Stimulated activated CD8-positive, alpha-beta memory T cell treated with anti-CD3 and anti-CD28 coated beads, Interleukin-12 subunit alpha, Interleukin-12 subunit beta, amount 100 ng/mL, for 24 hours (primary cell): Measurements from ENCODE around the gene RPAP2.
"Not testable (repeated sequence)": the region's sequence is repeated elsewhere in the genome, so short reads cannot be mapped to it uniquely, and the experiment has no call there.

Experiments
- DNase-seq: peaks from one replicate; pipeline ENCODE4 v3.0.0-alpha.2; 2020; ENCODE audit errors: extremely low read depth

The RPAP2 gene

GRCh38 chr1:92323473-92324453, 24.9 kb downstream of the RPAP2 start:
- no peak for DNase-seq

DNA sequence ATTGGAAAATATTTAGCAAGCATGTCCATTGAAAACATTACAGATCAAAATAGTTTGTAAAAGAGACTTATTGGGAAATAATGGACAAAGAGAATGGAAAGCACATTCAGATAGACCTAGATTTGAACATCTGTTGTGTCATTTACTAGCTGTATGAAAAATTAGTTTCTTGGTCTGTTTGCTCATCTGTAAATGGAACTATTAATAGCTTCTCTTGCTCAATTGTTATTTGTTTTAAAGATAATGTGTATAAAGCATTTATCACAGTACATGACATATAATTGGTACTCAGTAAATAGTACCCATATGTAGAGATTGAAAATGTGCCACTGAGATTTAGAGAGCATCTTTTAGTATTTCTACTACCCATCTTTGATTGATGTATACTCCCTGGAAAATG, 25.9 kb downstream of the RPAP2 start:
- no peak for DNase-seq

GRCh38 chr1:92326681-92327080, 27.8 kb downstream of the RPAP2 start:
- no peak for DNase-seq

DNA sequence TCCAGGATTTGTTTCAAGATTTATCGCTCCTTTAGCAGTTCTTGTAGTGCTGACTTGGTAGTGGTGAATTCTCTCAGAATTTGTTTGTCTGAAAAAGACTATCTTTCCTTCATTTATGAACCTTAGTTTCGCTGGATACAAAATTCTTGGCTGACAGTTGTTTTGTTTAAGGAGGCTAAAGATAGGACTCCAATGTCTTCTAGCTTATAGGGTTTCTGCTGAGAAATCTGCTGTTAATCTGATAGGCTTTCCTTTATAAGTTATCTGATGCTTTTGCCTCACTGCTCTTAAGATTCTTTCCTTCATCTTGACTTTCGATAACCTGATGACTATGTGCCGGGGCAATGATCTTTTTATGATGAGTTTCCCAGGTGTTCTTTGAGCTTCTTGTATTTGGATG, 28.9 kb downstream of the RPAP2 start:
- DNase-seq: no peak

DNA sequence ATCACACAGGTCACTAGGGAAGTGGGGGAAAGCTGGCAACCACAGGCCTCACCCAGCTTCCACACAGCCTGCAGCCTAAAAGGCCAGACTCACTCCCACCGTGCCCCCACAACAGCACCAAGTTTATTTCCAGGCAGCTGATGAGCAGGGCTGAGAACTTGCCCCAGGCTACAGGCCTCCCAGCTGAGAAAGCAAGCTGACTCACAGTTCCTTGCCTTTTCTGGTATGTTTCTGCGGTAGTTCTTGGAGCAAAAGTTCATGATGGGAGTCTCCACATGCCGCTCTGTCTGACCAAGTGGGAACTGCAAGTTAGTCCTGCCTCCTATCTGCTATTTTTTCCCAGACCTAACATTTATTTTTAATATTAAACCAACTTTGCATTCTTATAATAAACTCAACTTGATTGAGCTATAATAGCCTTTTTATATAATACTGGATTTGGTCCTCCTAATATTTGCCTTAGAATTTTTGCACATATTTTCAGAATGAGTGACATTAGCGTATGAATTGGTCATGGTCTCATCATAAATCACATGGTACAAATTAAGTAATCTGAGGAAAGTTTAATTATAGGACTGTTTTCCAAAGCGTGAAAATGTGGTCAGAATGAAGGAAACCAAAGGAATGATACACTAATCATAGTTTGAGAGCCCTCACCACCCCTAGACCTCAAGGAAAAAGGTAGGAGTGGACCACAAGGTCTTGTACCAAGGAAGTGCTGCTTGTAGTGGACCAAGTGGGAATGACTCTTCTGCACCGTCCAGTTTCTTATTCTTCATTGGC, 30.7 kb downstream of the RPAP2 start:
- no peak for DNase-seq

DNA sequence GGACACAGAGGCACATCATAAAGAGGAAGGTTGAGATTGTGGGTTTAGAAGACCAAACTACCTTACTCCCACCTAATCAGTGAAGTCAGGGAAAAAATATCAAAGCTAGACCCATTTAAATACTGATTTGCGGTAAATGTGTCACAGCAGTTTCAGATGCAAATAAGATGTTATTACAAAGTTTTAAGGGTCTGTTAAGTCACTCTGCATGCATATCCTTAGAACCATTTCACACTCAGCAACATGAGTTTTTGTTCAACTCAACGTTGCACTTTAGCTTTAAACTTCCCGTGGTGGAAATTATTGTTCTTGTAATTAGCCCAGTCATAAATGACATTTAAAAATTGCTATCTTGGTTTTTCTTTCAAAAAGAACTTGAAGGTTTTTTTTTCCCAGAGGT, 34.8 kb downstream of the RPAP2 start:
- DNase-seq: no peak

DNA sequence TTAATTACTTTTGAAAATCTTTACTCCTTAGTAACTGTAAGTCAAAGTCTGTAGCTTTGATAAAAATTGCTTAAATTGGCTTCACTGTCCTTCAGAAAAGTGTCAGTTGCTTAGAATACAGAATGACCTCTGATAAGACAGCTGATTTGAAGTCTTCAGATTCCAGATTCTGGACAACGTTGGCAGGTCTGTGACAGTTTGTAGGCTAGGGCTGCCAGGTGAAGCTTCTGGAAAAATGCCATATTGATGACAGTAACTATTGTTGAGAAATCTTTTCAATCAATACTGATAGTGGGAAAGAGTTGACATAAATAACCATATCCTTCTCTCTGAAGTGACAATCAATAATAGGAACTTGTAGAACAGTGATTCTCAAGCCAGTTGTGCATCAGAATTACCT, 41.3 kb downstream of the RPAP2 start:
- DNase-seq: no peak

- DNase-seq: no peak
Observed at GRCh38 chr1:92342401-92342800, 43.5 kb downstream of the RPAP2 start.

DNA sequence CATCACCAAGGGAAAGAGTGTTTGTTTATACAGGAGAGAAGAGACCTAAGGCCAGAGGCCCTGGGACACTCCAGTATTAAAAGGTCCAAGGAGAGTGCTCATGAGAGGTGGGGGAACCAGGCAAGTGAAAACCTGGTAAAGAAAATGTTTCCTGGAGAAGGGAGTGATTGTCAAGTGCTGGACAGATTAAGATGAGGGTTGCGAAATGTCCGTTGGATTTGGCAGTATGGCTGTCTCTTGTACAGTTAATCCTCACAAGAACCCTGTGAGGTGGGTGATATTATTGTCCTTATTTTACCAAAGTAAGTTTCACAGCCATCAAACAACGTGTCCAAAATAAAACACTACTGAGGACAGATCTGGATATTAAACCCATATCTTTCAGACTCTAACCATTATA, 44.2 kb downstream of the RPAP2 start:
- DNase-seq: no peak

DNA sequence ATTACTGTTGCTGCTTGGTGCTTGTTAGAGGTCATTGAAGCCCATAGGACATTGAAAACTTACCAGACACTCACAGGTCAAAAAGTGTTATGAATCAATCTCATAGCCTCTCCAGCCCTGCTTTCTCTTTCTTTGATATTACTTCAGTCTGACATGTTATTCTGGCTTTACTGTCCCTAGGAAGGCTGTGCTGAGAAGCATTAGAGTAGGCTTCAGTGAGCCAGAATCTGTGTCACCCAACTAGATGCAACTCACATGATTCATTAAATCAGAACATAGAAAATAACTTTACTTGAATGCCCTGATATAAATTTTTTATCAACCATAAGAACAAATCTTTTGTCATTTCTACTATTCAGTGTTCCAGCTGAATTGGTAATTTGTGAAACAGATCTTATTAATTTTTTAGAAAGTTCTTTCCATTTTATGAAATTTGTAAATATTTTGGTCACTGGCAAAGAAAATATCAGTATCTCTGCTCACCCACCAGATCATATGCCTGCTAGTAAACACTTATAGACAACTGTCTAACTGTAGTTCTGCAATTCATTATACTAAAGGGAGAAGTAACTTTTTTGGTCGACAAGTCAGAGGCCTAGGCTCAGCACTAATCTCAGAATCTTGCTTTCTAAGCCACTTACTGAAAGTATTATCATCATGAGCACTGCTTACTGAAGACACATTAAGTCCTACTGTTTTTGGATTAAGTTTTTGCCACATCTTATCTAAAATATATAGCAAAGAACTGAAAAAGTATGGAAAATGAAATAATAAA, 48.2 kb downstream of the RPAP2 start:
- no peak for DNase-seq

DNA sequence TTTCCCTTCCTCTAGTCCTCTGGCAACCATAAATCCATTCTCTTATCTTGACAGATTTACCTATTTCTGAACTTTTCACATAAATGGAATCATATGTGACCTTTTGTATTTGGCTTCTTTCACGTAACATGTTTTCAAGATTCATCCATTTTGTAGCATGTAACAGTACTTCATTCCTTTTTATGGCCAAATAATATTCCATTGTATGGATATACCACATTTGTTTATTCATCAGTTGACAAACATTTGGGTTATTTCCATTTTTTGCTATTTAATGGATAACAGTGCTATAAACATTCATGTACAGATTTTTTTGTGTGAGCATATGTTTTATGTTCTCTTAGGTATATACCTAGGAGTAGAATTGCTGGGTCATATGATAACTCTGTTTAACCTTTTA, 54.0 kb downstream of the RPAP2 start:
- no peak for DNase-seq

GRCh38 chr1:92354259-92354658, 55.4 kb downstream of the RPAP2 start:
- DNase-seq: no peak

- DNase-seq: no peak
Observed at GRCh38 chr1:92356956-92357355, 58.1 kb downstream of the RPAP2 start.

DNA sequence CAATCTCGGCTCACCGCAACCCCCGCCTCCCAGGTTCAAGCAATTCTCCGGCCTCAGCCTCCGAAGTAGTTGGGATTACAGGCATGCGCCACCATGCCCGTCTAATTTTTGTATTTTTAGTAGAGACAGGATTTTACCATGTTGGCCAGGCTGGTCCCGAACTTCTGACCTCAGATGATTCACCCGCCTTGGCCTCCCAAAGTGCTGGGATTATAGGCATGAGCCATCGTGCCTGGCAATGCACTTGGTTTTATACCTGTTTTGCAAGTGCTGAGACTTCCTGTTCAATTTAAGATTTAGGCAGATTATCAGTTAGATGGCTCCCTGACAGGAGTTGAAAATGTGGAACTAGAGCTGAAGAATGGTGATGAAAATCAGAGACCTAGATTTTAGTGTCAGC, 60.5 kb downstream of the RPAP2 start:
- not testable (repeated sequence) for DNase-seq

GRCh38 chr1:92359986-92360385, 61.1 kb downstream of the RPAP2 start:
- DNase-seq: no peak

DNA sequence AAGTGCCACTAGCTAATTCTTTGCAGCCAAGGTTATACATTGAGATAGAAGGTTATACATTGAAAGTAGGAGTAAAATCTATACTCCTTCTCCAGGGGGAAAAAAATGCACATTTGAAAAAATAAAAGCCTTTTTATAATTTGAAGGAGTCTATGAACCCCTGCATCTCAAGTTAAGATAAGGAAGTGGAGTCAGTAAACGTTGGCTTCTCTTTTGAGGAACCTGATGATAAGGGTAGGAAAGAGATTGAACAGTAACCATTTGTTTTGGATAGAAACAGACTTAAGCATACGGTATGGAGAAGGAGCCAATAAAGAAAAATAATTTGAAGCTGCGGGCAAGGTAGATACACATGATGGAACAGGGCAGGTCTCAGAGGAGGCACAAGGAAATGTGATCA, 64.1 kb downstream of the RPAP2 start:
- DNase-seq: no peak

DNA sequence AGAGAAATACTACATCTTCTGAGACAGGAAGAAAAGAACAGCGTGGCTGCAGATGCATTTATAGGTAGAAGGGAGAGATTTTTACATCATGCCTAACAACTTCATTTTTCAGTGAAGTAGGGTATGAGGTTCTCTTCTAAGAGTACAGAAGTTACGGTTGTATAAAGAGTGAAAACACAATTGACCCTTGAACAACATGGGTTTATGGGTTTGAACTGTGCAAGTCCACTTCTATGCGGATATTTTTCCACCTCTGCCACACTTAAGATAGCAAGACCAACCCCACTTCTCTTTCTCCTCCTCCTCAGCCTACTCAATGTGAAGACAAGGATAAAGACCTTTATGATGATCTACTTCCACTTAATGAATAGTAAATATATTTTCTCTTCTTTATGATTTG, 64.5 kb downstream of the RPAP2 start:
- DNase-seq: no peak

DNA sequence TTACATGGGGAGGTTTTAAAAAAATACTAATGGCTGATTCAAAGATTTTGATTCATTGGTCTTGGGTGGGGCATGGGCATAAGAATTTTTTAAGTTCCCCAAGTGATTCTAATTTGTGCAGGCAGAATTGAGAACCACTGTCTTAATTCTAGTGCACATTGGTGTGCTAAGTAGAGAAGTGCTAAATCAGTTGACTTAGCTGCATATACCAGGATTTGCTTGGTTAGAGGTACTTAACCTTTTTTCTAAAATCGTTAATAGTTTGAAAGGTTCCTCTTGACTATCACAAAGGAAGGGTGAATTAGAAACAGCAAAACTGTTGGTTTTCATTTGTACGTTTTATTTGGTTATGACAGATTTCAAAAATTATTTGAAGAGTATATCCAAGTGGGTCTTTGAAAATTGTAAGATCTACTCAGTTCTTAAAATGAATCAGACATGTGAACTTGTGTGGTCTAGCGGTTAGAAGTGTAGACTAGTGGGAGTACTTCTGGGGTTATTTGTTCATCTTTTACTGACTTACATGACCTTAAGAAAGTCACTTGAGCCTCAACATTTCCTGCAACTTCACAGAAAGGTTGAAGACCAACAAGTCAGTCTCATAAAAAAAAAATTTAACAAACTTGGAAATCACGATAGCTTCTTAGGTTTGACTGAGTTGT, 66.7 kb downstream of the RPAP2 start:
- no peak for DNase-seq

- DNase-seq: no peak
Observed at GRCh38 chr1:92366040-92366395, 67.2 kb downstream of the RPAP2 start.

GRCh38 chr1:92367496-92367895, 68.6 kb downstream of the RPAP2 start:
- no peak for DNase-seq

- DNase-seq: no peak
Observed at GRCh38 chr1:92372164-92372563, 73.3 kb downstream of the RPAP2 start.

DNA sequence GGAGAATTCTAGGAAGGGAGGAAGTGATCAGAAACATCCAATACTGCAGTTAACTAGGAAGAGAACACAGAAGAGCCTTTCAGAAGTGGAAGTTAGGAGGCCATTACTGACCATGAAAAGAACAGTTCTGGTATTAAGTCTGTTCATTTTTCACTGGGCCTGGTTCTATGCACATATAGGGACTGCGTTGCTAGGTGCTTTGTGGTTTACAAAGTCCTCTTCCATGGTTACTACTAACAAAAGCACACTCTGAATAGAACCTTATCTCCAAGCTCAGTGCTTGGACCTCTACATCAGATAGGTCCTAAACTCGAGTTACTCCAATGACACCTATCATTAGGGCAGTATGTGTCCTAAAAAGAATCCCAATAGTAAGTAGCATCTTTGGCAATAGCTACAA, 75.4 kb downstream of the RPAP2 start:
- no peak for DNase-seq
